HG03060 (cell line): Measurements from ENCODE around the gene SLC35G6.
"Not testable (repeated sequence)": the region's sequence is repeated elsewhere in the genome, so short reads cannot be mapped to it uniquely, and the experiment has no call there.

Source experiments
- ATAC-seq: cut with Tn5 transposase; IDR thresholded peaks from one replicate; pipeline ENCODE4 v1.9.1; 2021; ENCODE audit warnings: low read depth, moderate number of reproducible peaks; ENCODE audit not compliant: unreplicated experiment

The SLC35G6 gene

GRCh38 chr17:7459961-7460545, 21.2 kb upstream of the SLC35G6 start:
- no peak for ATAC-seq

DNA sequence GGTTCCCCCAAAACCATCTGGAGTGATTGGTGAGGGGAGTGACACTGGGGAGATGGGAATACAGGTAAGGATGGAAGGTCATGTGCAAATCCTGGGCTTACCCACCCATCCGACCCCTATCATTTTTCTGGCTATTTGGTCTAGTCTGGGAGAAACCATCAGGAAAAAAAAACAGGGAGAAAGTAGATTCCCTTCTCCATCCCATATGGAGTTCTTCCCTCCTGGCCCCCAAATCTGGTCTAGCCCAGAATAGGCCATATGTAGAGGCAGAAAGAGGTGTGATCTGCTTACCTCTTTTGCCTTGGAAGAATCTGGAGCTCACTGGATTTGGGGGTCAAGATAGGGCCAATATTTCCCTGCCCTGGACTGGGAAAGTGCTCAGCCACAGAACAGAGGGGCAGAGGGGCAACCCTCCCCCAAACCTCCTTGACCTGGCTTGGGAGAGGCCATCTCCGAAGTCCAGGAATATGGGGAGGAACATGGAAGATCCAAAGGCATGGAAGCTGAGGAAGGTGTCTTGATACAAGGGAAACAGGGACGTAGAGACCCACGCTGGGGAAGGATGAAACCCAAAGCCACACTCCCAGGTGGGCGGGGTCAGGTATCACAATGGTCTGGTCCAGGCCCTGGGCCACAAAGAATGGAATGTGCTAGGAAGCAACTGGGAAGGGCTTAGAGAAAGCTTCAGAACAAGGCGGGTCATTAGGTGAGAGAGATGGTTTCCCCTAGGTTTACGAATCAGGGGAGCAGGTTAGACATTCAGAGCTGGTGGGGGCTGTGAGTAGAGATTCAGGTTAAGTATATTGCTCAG, 20.2 kb upstream of the SLC35G6 start:
- no peak for ATAC-seq

GRCh38 chr17:7462474-7463371, 18.5 kb upstream of the SLC35G6 start:
- no peak for ATAC-seq

DNA sequence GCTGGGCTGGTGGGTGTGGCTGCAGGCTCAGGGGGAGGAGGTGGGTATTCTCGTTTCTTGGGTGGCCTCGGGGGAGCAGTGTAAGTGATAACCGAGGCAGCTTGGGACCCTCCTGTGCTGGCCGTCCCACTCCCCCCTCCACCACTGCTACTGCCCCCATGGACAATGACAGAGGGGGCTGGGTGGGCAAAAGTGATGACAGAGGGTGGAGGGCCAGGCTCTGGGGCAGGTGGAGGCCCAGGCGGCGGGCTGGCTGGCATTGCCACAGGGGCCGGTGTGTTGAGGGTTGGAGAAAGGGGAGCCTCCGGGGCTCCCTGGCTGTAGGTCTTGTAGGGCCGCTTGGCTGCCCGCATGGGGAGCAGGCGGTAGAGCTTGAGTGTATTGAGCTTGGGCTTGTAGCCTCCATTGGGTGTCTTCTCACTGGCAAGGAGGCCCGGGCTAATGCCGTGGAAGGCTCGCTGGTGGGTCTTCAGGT, 17.8 kb upstream of the SLC35G6 start:
- no peak for ATAC-seq

DNA sequence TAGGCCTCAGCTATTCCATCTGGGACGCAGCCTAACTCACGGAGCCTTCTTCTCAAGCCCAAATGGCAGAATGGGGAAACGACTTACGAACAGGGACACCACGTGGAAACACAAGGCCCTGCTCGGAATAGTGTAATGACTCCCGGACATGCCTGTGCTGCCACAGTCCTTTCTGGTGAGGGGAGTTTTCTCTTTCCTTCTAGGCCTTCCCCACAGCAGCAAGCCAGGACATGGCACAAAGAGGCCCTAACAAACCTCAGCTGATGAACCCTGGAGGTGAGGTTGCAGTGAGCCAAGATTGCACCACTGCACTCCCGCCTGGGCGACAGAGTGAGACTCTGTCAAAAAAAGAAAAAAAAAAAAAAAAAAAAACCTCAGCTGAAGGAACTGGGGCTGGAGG, 17.2 kb upstream of the SLC35G6 start:
- ATAC-seq, result no peak

DNA sequence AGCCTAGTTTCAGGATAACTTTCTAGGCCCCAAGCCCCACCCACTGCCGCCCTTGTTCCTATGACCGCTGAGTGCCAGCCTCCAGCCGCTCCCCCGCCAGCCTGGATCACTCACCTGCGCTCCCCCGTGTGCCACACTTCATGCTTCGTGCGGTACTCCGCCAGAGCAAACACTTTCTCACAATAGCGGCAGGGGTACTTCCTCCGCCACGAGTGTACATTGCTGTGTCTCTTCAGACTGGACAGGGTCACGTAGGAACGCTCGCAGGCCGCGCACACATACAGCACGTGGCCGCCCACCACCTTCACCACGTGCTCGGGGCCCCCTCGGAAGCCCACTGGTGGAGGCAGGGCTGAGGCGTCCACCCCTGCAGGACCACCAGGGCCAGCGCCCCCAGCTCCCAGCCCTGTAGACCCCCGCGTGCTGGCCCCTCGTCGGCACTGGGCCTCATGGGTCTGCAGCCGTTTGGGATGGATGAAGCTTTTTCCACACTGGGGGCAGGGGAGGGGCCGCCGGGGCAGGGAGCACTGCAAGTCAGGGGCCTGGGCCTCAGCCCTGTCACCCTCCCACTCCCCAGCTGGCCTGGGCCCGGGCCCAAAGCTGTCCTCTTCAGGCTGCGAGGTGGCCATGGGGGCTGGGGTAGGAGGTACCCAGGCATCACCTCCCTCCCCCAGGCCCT, 15.5 kb upstream of the SLC35G6 start:
- ATAC-seq, result no peak

DNA sequence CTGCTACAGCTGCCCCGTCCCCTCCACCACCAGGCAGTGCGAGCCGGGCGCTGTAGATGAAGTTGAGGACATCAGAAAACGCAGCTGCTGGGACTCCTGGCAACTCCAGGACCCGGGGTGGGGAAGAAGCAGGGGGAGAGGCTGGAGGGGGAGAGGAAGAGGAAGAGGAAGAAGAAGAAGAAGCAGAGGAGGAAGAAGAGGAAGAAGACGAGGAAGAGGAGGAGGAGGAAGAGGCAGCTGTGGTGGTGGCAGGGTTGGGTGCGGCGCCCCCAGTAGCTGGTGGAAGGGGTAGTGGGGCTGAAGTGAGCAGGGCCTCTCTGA, 15.0 kb upstream of the SLC35G6 start:
- no peak for ATAC-seq

- no peak for ATAC-seq
Measured at GRCh38 chr17:7466639-7467341, 14.5 kb upstream of the SLC35G6 start.

GRCh38 chr17:7467498-7467897, 13.7 kb upstream of the SLC35G6 start:
- ATAC-seq, result no peak

DNA sequence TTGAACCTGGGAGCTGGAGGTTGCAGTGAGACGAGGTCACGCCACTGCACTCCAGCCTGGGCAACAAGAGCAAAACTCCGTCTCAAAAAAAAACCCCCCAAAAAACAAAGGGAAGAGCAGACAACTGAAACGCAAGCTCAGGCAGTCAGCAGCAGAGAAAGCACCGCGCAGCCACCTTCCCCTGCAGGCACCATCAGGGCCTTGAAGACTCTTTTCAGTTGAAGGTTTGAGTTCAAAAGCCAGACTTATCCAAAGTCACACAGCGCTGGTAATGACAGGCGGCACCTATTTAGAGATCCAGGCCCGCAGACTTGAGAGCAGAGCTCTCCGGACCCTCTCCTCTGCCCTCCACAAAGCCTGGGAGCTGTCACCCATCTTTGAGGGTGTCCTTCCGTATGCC, 13.0 kb upstream of the SLC35G6 start:
- ATAC-seq, result no peak

GRCh38 chr17:7468804-7469389, 12.3 kb upstream of the SLC35G6 start:
- no peak for ATAC-seq

GRCh38 chr17:7469843-7470242, 11.4 kb upstream of the SLC35G6 start:
- not testable (repeated sequence) for ATAC-seq

DNA sequence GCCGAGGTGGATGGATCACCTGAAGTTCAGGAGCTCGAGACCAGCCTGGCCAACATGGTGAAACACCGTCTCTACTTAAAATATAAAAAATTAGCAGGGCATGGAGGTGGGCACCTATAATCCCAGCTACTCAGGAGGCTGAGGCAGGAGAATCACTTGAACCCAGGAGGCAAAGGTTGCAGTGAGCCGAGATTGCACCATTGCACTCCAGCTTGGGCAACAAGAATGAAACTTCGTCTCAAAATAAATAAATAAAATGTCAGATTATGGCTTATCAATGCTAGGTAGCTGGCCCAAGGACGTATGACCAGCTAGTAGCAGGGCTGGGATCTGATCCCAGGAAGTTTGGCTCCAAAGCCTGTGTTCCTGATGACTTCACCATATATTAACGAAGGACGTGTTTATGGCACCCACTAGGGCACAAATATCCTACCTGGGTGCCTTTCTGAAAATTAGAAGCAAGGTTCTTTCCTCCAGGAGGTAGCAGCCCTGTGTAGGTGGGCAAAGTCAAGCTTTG, 10.7 kb upstream of the SLC35G6 start:
- ATAC-seq, result not testable (repeated sequence)

DNA sequence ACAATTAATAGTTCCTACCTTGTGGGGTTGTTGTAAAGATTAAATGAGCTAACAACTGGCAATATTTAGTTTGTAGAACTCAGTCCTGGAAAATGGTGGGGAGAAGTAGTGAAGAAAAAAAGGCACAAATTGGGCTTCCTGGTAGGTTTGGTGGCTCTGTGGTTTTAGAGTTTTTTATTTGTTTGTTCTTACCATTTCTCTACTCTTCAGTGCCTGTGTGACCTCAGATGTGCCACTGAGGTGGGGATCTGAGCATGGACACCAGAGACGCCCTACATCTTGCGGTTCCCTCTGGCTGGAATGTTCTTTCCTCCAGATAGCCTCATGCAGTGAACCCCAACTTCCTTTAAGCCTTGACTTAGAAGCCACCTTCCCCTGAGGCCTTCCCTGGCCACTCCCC, 9.5 kb upstream of the SLC35G6 start:
- ATAC-seq, result no peak

- not testable (repeated sequence) for ATAC-seq
Measured at GRCh38 chr17:7474767-7475166, 6.5 kb upstream of the SLC35G6 start.

DNA sequence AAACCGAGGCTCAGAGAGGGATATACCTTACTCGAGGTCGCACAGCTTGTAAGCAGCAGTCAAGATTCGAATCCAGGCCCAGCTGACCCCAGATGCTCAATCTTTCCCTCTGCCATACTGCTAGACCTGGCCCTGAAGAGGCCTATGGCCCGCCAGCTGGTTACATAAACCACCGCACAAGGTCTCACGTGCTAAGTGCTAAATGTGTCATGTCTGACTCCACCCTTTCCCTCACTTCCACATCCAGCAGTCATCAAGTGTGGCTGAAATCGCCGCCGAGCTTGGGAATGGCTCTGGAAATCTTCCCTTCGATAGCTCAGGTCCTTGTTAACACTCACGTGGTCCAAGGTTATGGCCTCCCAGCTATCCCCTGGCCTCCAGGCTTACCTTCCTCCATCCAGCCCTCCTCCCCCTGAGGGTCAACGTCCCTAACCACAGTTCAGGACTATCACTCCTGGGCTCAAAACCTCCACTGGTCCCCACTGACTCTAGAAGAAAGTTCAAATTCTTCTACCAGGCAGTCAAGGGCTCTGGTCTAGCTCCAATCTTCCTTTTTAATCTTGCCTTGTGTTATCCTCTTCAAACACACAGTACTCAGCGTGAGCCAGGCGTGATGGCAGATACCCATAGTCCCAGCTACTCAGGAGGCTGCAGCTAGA, 5.4 kb upstream of the SLC35G6 start:
- no peak for ATAC-seq

DNA sequence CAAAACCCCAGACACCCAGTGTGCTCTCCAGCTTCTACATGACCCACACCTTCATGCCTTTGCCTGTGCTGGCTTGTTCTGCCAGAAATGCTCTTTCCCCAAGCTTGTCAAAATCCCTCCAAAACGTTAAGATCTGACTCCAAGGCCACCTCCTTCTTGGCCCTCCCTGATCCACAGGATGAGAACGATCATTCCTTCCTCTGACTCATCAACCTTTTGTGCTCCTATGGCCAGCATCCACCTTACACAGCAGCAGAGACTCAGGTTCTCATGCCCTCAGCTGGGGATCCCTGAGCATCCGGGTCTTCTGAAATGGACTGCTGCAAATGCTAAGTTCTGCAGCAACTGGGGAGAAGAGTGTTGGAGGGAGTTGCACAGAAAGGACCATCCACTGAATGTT, 4.8 kb upstream of the SLC35G6 start:
- no peak for ATAC-seq

DNA sequence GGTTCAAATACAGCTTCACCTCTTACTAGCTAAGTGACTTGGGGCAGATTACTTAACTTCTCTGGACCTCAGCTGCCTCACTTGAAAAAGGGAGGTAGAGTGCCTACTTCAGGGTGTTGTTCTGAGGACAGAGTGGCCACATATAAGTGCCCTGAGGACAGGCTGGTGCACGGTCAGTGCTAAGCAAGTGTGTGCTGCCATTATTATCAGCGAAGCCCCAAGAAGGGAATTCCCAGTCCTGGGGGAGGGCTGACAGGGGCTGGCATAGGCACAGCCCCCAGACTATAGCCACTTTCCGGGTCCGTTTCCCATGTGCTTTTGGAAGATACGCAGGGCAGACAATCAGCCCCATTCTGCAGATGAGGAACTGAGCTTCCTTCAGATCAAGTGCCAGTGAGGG, 4.3 kb upstream of the SLC35G6 start:
- no peak for ATAC-seq
